HEK293T (cell line): ENCODE results near the gene ST8SIA3.

ENCODE experiments used
- ARNT ChIP-seq: fragments of 450-650 bp; IDR thresholded peaks from 2 replicates; pipeline ENCODE4 v1.6.1; 2017; ENCODE audit warnings: mild to moderate bottlenecking
- BHLHE40 ChIP-seq: fragments of 450-650 bp; IDR thresholded peaks from 2 replicates; pipeline ENCODE4 v1.6.1; 2016; ENCODE audit warnings: mild to moderate bottlenecking, moderate library complexity, borderline replicate concordance
- CTBP1 ChIP-seq: fragments of 450-650 bp; IDR thresholded peaks from 2 replicates; pipeline ENCODE4 v1.6.1; 2016; ENCODE audit warnings: borderline replicate concordance
- ELF4 ChIP-seq: fragments of 450-650 bp; IDR thresholded peaks from 2 replicates; pipeline ENCODE4 v1.6.1; 2017; ENCODE audit warnings: antibody characterized with exemption
- FOXA1 ChIP-seq: fragments of 450-650 bp; IDR thresholded peaks from 2 replicates; pipeline ENCODE4 v1.6.1; 2016; ENCODE audit warnings: mild to moderate bottlenecking
- FOXK2 ChIP-seq: fragments of 450-650 bp; IDR thresholded peaks from 2 replicates; pipeline ENCODE4 v1.6.1; 2016; ENCODE audit warnings: mild to moderate bottlenecking
- L3MBTL2 ChIP-seq: fragments of 450-650 bp; conservative IDR thresholded peaks from 2 replicates; pipeline ENCODE4 v1.6.1; 2016; ENCODE audit warnings: mild to moderate bottlenecking
- NFRKB ChIP-seq: fragments of 450-650 bp; IDR thresholded peaks from 2 replicates; pipeline ENCODE4 v1.6.1; 2016; ENCODE audit warnings: mild to moderate bottlenecking, moderate library complexity
- SP1 ChIP-seq: fragments of 450-650 bp; IDR thresholded peaks from 2 replicates; pipeline ENCODE4 v1.6.1; 2017
- SUZ12 ChIP-seq: fragments of 450-650 bp; IDR thresholded peaks from 2 replicates; pipeline ENCODE4 v1.6.1; 2016; ENCODE audit warnings: mild to moderate bottlenecking
- ZNF384 ChIP-seq: fragments of 450-650 bp; IDR thresholded peaks from 2 replicates; pipeline ENCODE4 v1.6.1; 2016
- TF ChIP-seq, protein P1 (sequence below): fragments of 450-650 bp; IDR thresholded peaks from 2 replicates; pipeline ENCODE4 v1.6.1; 2016

GRCh38 chr18:57343833-57344232, 8.5 kb upstream of the ST8SIA3 start:
- TF ChIP-seq FOXA1 (no peak), FOXK2 (no peak), SUZ12 (no peak), BHLHE40 (no peak), ARNT (no peak), L3MBTL2 (no peak), SP1 (no peak), NFRKB (no peak), ZNF384 (no peak), CTBP1 (no peak), ELF4 (no peak)
- TF ChIP-seq, protein P1, sequence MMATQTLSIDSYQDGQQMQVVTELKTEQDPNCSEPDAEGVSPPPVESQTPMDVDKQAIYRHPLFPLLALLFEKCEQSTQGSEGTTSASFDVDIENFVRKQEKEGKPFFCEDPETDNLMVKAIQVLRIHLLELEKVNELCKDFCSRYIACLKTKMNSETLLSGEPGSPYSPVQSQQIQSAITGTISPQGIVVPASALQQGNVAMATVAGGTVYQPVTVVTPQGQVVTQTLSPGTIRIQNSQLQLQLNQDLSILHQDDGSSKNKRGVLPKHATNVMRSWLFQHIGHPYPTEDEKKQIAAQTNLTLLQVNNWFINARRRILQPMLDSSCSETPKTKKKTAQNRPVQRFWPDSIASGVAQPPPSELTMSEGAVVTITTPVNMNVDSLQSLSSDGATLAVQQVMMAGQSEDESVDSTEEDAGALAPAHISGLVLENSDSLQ = no peak
